Measurements from ENCODE around the gene PRSS16. TPM values are rescaled to one million over a fixed set of nuclear protein-coding genes. Genes with fewer than 3 reads are reported as not detected.

Gene PRSS16
- total and polyA plus RNA-seq, 2 donors = 1.0 to 2.0 TPM

- WGBS = 38% methylated on average over 1 of the region's 1 CpG
- Histone ChIP-seq H3K4me3 (ENCODE audit: low read depth, low read length) (no peak overlapping the region), H3K27ac (ENCODE audit: low read depth) (no peak overlapping the region), H3K36me3 (ENCODE audit: insufficient read depth) (no peaks in the 10 kb centered on the region), H3K4me1 (ENCODE audit: insufficient read depth) (no peaks in the 10 kb centered on the region)
- DNase-seq (ENCODE audit: extremely low spot score) = no peak
Observed at GRCh38 chr6:27281569-27281968, 34.1 kb downstream of the PRSS16 start.

GRCh38 chr6:27283279-27283678 lies 35.8 kb downstream of the PRSS16 start:
- 6% methylated on average over 16 of the region's 16 CpGs for WGBS
- DNase-seq (ENCODE audit: extremely low spot score) = no peak
- H3K4me1 ChIP-seq (ENCODE audit: insufficient read depth) = no peaks in the 10 kb centered on the region
- no peak overlapping the region for H3K27ac ChIP-seq (ENCODE audit: low read depth)
- no peak overlapping the region for H3K4me3 ChIP-seq (ENCODE audit: low read depth, low read length)
- no peaks in the 10 kb centered on the region for H3K36me3 ChIP-seq (ENCODE audit: insufficient read depth)

- no peak for DNase-seq (ENCODE audit: extremely low spot score)
- no peaks in the 10 kb centered on the region for H3K4me1 ChIP-seq (ENCODE audit: insufficient read depth)
- H3K4me3 ChIP-seq (ENCODE audit: low read depth, low read length) = no peak overlapping the region
- no peak overlapping the region for H3K27ac ChIP-seq (ENCODE audit: low read depth)
- no peaks in the 10 kb centered on the region for H3K36me3 ChIP-seq (ENCODE audit: insufficient read depth)
- 84% methylated on average over 2 of the region's 2 CpGs for WGBS
Observed at GRCh38 chr6:27286141-27286540, 38.6 kb downstream of the PRSS16 start.

- WGBS = 5% methylated on average over 8 of the region's 8 CpGs
- DNase-seq (ENCODE audit: extremely low spot score) = no peak
- Histone ChIP-seq H3K4me1 (ENCODE audit: insufficient read depth) (no peaks in the 10 kb centered on the region), H3K4me3 (ENCODE audit: low read depth, low read length) (no peak overlapping the region), H3K27ac (ENCODE audit: low read depth) (no peak overlapping the region), H3K36me3 (ENCODE audit: insufficient read depth) (no peaks in the 10 kb centered on the region)
Observed at GRCh38 chr6:27287751-27288135, 40.2 kb downstream of the PRSS16 start.

GRCh38 chr6:27288136-27289044 lies 40.9 kb downstream of the PRSS16 start:
- 1% methylated on average over 33 of the region's 33 CpGs for WGBS
- no peak overlapping the region for H3K27ac ChIP-seq (ENCODE audit: low read depth)
- H3K4me3 ChIP-seq (ENCODE audit: low read depth, low read length) = no peak overlapping the region
- no peaks in the 10 kb centered on the region for H3K4me1 ChIP-seq (ENCODE audit: insufficient read depth)
- no peak for DNase-seq (ENCODE audit: extremely low spot score)
- no peaks in the 10 kb centered on the region for H3K36me3 ChIP-seq (ENCODE audit: insufficient read depth)

GRCh38 chr6:27290065-27290849 lies 42.8 kb downstream of the PRSS16 start:
- no peak overlapping the region for H3K27ac ChIP-seq (ENCODE audit: low read depth)
- DNase-seq (ENCODE audit: extremely low spot score) = no peak
- no peak overlapping the region for H3K4me3 ChIP-seq (ENCODE audit: low read depth, low read length)
- H3K36me3 ChIP-seq (ENCODE audit: insufficient read depth) = no peaks in the 10 kb centered on the region
- H3K4me1 ChIP-seq (ENCODE audit: insufficient read depth) = no peaks in the 10 kb centered on the region
- WGBS = 3% methylated on average over 25 of the region's 25 CpGs

- no peaks in the 10 kb centered on the region for H3K36me3 ChIP-seq (ENCODE audit: insufficient read depth)
- 9% methylated on average over 10 of the region's 10 CpGs for WGBS
- H3K4me1 ChIP-seq (ENCODE audit: insufficient read depth) = no peaks in the 10 kb centered on the region
- H3K27ac ChIP-seq (ENCODE audit: low read depth) = no peak overlapping the region
- DNase-seq (ENCODE audit: extremely low spot score) = no peak
- no peak overlapping the region for H3K4me3 ChIP-seq (ENCODE audit: low read depth, low read length)
Observed at GRCh38 chr6:27290850-27291208, 43.3 kb downstream of the PRSS16 start.

GRCh38 chr6:27293436-27294098 lies 46.1 kb downstream of the PRSS16 start:
- H3K4me1 ChIP-seq (ENCODE audit: insufficient read depth) = no peaks in the 10 kb centered on the region
- 16% methylated on average over 28 of the region's 28 CpGs for WGBS
- no peak overlapping the region for H3K27ac ChIP-seq (ENCODE audit: low read depth)
- DNase-seq (ENCODE audit: extremely low spot score) = no peak
- no peak overlapping the region for H3K4me3 ChIP-seq (ENCODE audit: low read depth, low read length)
- H3K36me3 ChIP-seq (ENCODE audit: insufficient read depth) = no peaks in the 10 kb centered on the region

GRCh38 chr6:27294409-27294808 lies 46.9 kb downstream of the PRSS16 start:
- DNase-seq (ENCODE audit: extremely low spot score) = no peak
- H3K4me3 ChIP-seq (ENCODE audit: low read depth, low read length) = no peak overlapping the region
- WGBS = 20% methylated on average over 5 of the region's 5 CpGs
- no peaks in the 10 kb centered on the region for H3K36me3 ChIP-seq (ENCODE audit: insufficient read depth)
- no peak overlapping the region for H3K27ac ChIP-seq (ENCODE audit: low read depth)
- no peaks in the 10 kb centered on the region for H3K4me1 ChIP-seq (ENCODE audit: insufficient read depth)

GRCh38 chr6:27295301-27296079 lies 48.0 kb downstream of the PRSS16 start:
- 4% methylated on average over 20 of the region's 20 CpGs for WGBS
- H3K4me1 ChIP-seq (ENCODE audit: insufficient read depth) = no peaks in the 10 kb centered on the region
- H3K4me3 ChIP-seq (ENCODE audit: low read depth, low read length) = no peak overlapping the region
- H3K27ac ChIP-seq (ENCODE audit: low read depth) = no peak overlapping the region
- H3K36me3 ChIP-seq (ENCODE audit: insufficient read depth) = no peaks in the 10 kb centered on the region
- no peak for DNase-seq (ENCODE audit: extremely low spot score)

- H3K27ac ChIP-seq (ENCODE audit: low read depth) = no peak overlapping the region
- 2% methylated on average over 27 of the region's 27 CpGs for WGBS
- no peak overlapping the region for H3K4me3 ChIP-seq (ENCODE audit: low read depth, low read length)
- no peaks in the 10 kb centered on the region for H3K36me3 ChIP-seq (ENCODE audit: insufficient read depth)
- DNase-seq (ENCODE audit: extremely low spot score) = no peak
- H3K4me1 ChIP-seq (ENCODE audit: insufficient read depth) = no peaks in the 10 kb centered on the region
Observed at GRCh38 chr6:27296106-27296783, 48.7 kb downstream of the PRSS16 start.

- Histone ChIP-seq H3K4me3 (ENCODE audit: low read depth, low read length) (no peak overlapping the region), H3K36me3 (ENCODE audit: insufficient read depth) (no peaks in the 10 kb centered on the region), H3K27ac (ENCODE audit: low read depth) (no peak overlapping the region), H3K4me1 (ENCODE audit: insufficient read depth) (no peaks in the 10 kb centered on the region)
- 11% methylated on average over 7 of the region's 7 CpGs for WGBS
- DNase-seq (ENCODE audit: extremely low spot score) = no peak
Observed at GRCh38 chr6:27297484-27297856, 50.0 kb downstream of the PRSS16 start.
